Astrocyte (in vitro differentiated cells and primary cell): ENCODE data around the gene PKNOX2. TPM values are rescaled to one million over a fixed set of nuclear protein-coding genes. Genes with fewer than 3 reads are reported as not detected.

ENCODE experiments used
- DNase-seq: peaks from one replicate; pipeline ENCODE4 v3.0.0-alpha.2; 2010; ENCODE audit warnings: low read depth
- FAIRE-seq: peaks from 2 replicates; lab custom pipeline; 2011; peaks lifted over from hg19 to GRCh38; lab: Jason Lieb, UNC
- H2AFZ ChIP-seq: 2 replicates; pipeline ENCODE4 v1.6.0; 2012; ENCODE audit warnings: low read depth, low read length, inconsistent platforms
- H3K27ac ChIP-seq: 2 replicates; pipeline ENCODE4 v1.5.1; 2011; ENCODE audit warnings: low read depth, low read length, inconsistent platforms
- H3K27me3 ChIP-seq: 2 replicates; pipeline ENCODE4 v1.6.0; 2011; ENCODE audit warnings: low read length, inconsistent platforms; ENCODE audit not compliant: insufficient read depth
- H3K36me3 ChIP-seq: 2 replicates; pipeline ENCODE4 v1.5.1; 2011; ENCODE audit warnings: low read length, inconsistent platforms; ENCODE audit not compliant: insufficient read depth
- H3K4me1 ChIP-seq: 2 replicates; pipeline ENCODE4 v1.5.1; 2011; ENCODE audit warnings: low read length, inconsistent platforms; ENCODE audit not compliant: insufficient read depth
- H3K4me2 ChIP-seq: 2 replicates; pipeline ENCODE4 v1.6.0; 2012; ENCODE audit warnings: low read length, inconsistent platforms
- H3K4me3 ChIP-seq: 2 replicates; pipeline ENCODE4 v1.5.1; 2011; ENCODE audit warnings: low read depth, mild to moderate bottlenecking, low read length, inconsistent platforms; ENCODE audit not compliant: insufficient read depth
- H3K79me2 ChIP-seq: 2 replicates; pipeline ENCODE4 v1.6.0; 2012; ENCODE audit warnings: mild to moderate bottlenecking, low read length, inconsistent platforms; ENCODE audit not compliant: insufficient read depth
- H3K9ac ChIP-seq: 2 replicates; pipeline ENCODE4 v1.6.0; 2012; ENCODE audit warnings: mild to moderate bottlenecking, low read length, inconsistent platforms
- H3K9me3 ChIP-seq: 2 replicates; pipeline ENCODE4 v1.5.1; 2012; ENCODE audit warnings: low read depth, mild to moderate bottlenecking, low read length, inconsistent platforms; ENCODE audit not compliant: insufficient read depth
- H4K20me1 ChIP-seq: 2 replicates; pipeline ENCODE4 v1.6.0; 2012; ENCODE audit warnings: low read length, inconsistent platforms; ENCODE audit not compliant: insufficient read depth
- H3K27ac Mint-ChIP-seq: one replicate; pipeline ENCODE4 v1.8.0; 2021; ENCODE audit warnings: mild to moderate bottlenecking, mixed read lengths; ENCODE audit not compliant: unreplicated experiment
- H3K27me3 Mint-ChIP-seq: one replicate; pipeline ENCODE4 v1.8.0; 2021; ENCODE audit warnings: low read depth, mixed read lengths; ENCODE audit not compliant: unreplicated experiment
- H3K36me3 Mint-ChIP-seq: one replicate; pipeline ENCODE4 v1.8.0; 2021; ENCODE audit warnings: low read depth, mixed read lengths; ENCODE audit not compliant: unreplicated experiment
- H3K4me1 Mint-ChIP-seq: one replicate; pipeline ENCODE4 v1.8.0; 2021; ENCODE audit warnings: low read depth, mixed read lengths; ENCODE audit not compliant: unreplicated experiment
- H3K4me3 Mint-ChIP-seq: one replicate; pipeline ENCODE4 v1.8.0; 2021; ENCODE audit warnings: mild to moderate bottlenecking, moderate library complexity, mixed read lengths; ENCODE audit not compliant: unreplicated experiment
- H3K9me3 Mint-ChIP-seq: one replicate; pipeline ENCODE4 v1.8.0; 2021; ENCODE audit warnings: mild to moderate bottlenecking, mixed read lengths; ENCODE audit not compliant: unreplicated experiment
- CTCF ChIP-seq: IDR thresholded peaks from 2 replicates; pipeline ENCODE4 v1.5.1; 2011; ENCODE audit warnings: low read depth, mild to moderate bottlenecking, inconsistent platforms, low read length, moderate library complexity; ENCODE audit not compliant: insufficient read depth
- EZH2 ChIP-seq: IDR thresholded peaks from 2 replicates; pipeline ENCODE4 v1.6.1; 2012; ENCODE audit warnings: mild to moderate bottlenecking, low read length, inconsistent platforms; ENCODE audit not compliant: insufficient read depth
- total RNA-seq: library from RNA; stranded (reverse); gene quantifications from 2 replicates; pipeline ENCODE4 v1.2.1, GENCODE V29; 2021

PKNOX2 gene
- total RNA-seq, 1 donor from 2014 or later, result 53.4 TPM

- Histone ChIP-seq H3K4me1 (no peaks in the 10 kb centered on the region), H3K4me2 (no peak overlapping the region), H3K9ac (no peak overlapping the region), H4K20me1 (no peaks in the 10 kb centered on the region), H3K27me3 (no peaks in the 10 kb centered on the region), H3K9me3 (no peaks in the 10 kb centered on the region), H3K79me2 (no peaks in the 10 kb centered on the region), H3K4me3 (no peak overlapping the region), H2AFZ (no peak overlapping the region), H3K27ac (no peak overlapping the region), H3K36me3 (no peaks in the 10 kb centered on the region)
- H3K36me3 Mint-ChIP-seq, result no peaks in the 10 kb centered on the region
- H3K9me3 Mint-ChIP-seq, result no peaks in the 10 kb centered on the region
- no peak for TF ChIP-seq CTCF
- no peak for TF ChIP-seq EZH2
- no peak for DNase-seq
- H3K27ac Mint-ChIP-seq, result no peak overlapping the region
- FAIRE-seq, result no peak
- H3K27me3 Mint-ChIP-seq, result peaks cover 26% of the 10 kb centered on the region
- no peak overlapping the region for H3K4me3 Mint-ChIP-seq
- peaks cover 6% of the 10 kb centered on the region for H3K4me1 Mint-ChIP-seq
These were observed 18.3 kb upstream of the PKNOX2 start for GRCh38 chr11:125146232-125146631.

GRCh38 chr11:125147280-125147679 is 17.3 kb upstream of the PKNOX2 start:
- no peak overlapping the region for H3K4me2 ChIP-seq
- no peaks in the 10 kb centered on the region for H3K4me1 ChIP-seq
- TF ChIP-seq CTCF (no peak), EZH2 (no peak)
- no peak overlapping the region for H3K27ac ChIP-seq
- H3K36me3 ChIP-seq, result no peaks in the 10 kb centered on the region
- H3K4me3 ChIP-seq, result no peak overlapping the region
- no peaks in the 10 kb centered on the region for H3K36me3 Mint-ChIP-seq
- H3K27me3 Mint-ChIP-seq, result peaks cover 23% of the 10 kb centered on the region
- DNase-seq (no peak), FAIRE-seq (no peak)
- no peak overlapping the region for H3K9ac ChIP-seq
- H3K4me1 Mint-ChIP-seq, result peaks cover 6% of the 10 kb centered on the region
- H4K20me1 ChIP-seq, result no peaks in the 10 kb centered on the region
- no peaks in the 10 kb centered on the region for H3K9me3 Mint-ChIP-seq
- H3K9me3 ChIP-seq, result no peaks in the 10 kb centered on the region
- no peaks in the 10 kb centered on the region for H3K79me2 ChIP-seq
- H3K27me3 ChIP-seq, result no peaks in the 10 kb centered on the region
- no peak overlapping the region for H3K4me3 Mint-ChIP-seq
- H2AFZ ChIP-seq, result no peak overlapping the region
- H3K27ac Mint-ChIP-seq, result no peak overlapping the region

- H3K4me1 ChIP-seq, result no peaks in the 10 kb centered on the region
- no peaks in the 10 kb centered on the region for H3K27me3 ChIP-seq
- H3K27ac ChIP-seq, result no peak overlapping the region
- H3K27ac Mint-ChIP-seq, result no peak overlapping the region
- no peak overlapping the region for H3K4me3 Mint-ChIP-seq
- no peak for DNase-seq
- no peak overlapping the region for H3K4me3 ChIP-seq
- TF ChIP-seq CTCF (no peak), EZH2 (no peak)
- peaks cover 6% of the 10 kb centered on the region for H3K4me1 Mint-ChIP-seq
- no peak overlapping the region for H3K9ac ChIP-seq
- H3K27me3 Mint-ChIP-seq, result peaks cover 19% of the 10 kb centered on the region
- H2AFZ ChIP-seq, result no peak overlapping the region
- no peaks in the 10 kb centered on the region for H3K36me3 ChIP-seq
- no peak for FAIRE-seq
- no peaks in the 10 kb centered on the region for H3K9me3 Mint-ChIP-seq
- H3K4me2 ChIP-seq, result no peak overlapping the region
- no peaks in the 10 kb centered on the region for H3K9me3 ChIP-seq
- H3K79me2 ChIP-seq, result no peaks in the 10 kb centered on the region
- no peaks in the 10 kb centered on the region for H4K20me1 ChIP-seq
- no peaks in the 10 kb centered on the region for H3K36me3 Mint-ChIP-seq
These were observed 16.5 kb upstream of the PKNOX2 start for GRCh38 chr11:125148011-125148410.
